MM.1S (cell line): ENCODE results near the gene GAS7.

Experiments
- CTCF ChIP-seq: fragments of 300-600 bp; sonication (generic); IDR thresholded peaks from 2 replicates; pipeline ENCODE4 v1.5.1; 2016; ENCODE audit warnings: antibody characterized with exemption, low read length, mixed read lengths
- EZH2 ChIP-seq: fragments of 300-600 bp; sonication (generic); optimal IDR thresholded peaks from 2 replicates; pipeline ENCODE3; 2017; ENCODE audit warnings: low read depth, mild to moderate bottlenecking, antibody characterized with exemption, low read length, mixed read lengths
- EZH2phosphoT487 ChIP-seq: fragments of 300-600 bp; sonication (generic); IDR thresholded peaks from 2 replicates; pipeline ENCODE4 v1.6.1; 2018; ENCODE audit warnings: antibody characterized with exemption, low read length

GRCh38 chr17:10243883-10244844, 45.8 kb upstream of the GAS7 start:
- no peak for TF ChIP-seq CTCF
- no peak for TF ChIP-seq EZH2phosphoT487
- no peak for TF ChIP-seq EZH2
